IMR-90 (cell line): Measurements from ENCODE around the gene HIVEP3. TPM values are rescaled to one million over a fixed set of nuclear protein-coding genes. Genes with fewer than 3 reads are reported as not detected.
A peak's percentile ranks its signal among the peaks of the same experiment; 100 is the strongest.

ENCODE experiments used
- ATAC-seq: fragments of 200-7000 bp; cut with Tn5 transposase; 2 replicates; pipeline ENCODE4 v1.9.1; 2020; ENCODE audit warnings: low read depth, mild to moderate bottlenecking, moderate library complexity
- BruUV-seq: library from RNA; stranded (reverse); fragments of 400-500 nt; replicated peaks from 2 replicates; lab custom pipeline; 2021; lab: Mats Ljungman, UMichigan
- CTCF ChIA-PET: fragments of 300-600 bp; formaldehyde crosslinking; extraction: SDS; loops from one replicate; lab custom pipeline; 2021; ENCODE audit warnings: antibody characterized with exemption; lab: Yijun Ruan, JAX
- POLR2A ChIA-PET: fragments of 300-600 bp; sonication (Branson Sonifier 250); formaldehyde crosslinking; loops from one replicate; lab custom pipeline; 2022; ENCODE audit warnings: antibody characterized with exemption; ENCODE audit not compliant: unreplicated experiment; lab: Charles Lee
- DNase-seq: peaks from one replicate; pipeline ENCODE4 v3.0.0; 2013
- H2AFZ ChIP-seq: replicated peaks from 2 replicates; pipeline ENCODE3; 2013; ENCODE audit warnings: low read length, mild to moderate bottlenecking; ENCODE audit not compliant: poor library complexity
- H2AK5ac ChIP-seq: 2 replicates; pipeline ENCODE4 v1.6.1; 2013; ENCODE audit warnings: low read depth, low read length, inconsistent platforms
- H2AK9ac ChIP-seq: replicated peaks from 2 replicates; pipeline ENCODE3; 2013; ENCODE audit warnings: mild to moderate bottlenecking, low read depth, low read length, moderate library complexity; ENCODE audit not compliant: poor library complexity
- H2BK120ac ChIP-seq: 2 replicates; pipeline ENCODE4 v1.6.1; 2013; ENCODE audit warnings: low read depth, low read length, inconsistent platforms
- H2BK15ac ChIP-seq: 3 replicates; pipeline ENCODE4 v1.6.1; 2013; ENCODE audit warnings: low read depth, low read length, inconsistent platforms
- H2BK20ac ChIP-seq: 2 replicates; pipeline ENCODE4 v1.6.1; 2013; ENCODE audit warnings: low read depth, mild to moderate bottlenecking, inconsistent platforms, low read length, moderate library complexity
- H2BK5ac ChIP-seq: 2 replicates; pipeline ENCODE4 v1.6.1; 2013; ENCODE audit warnings: mild to moderate bottlenecking, low read depth, low read length, inconsistent platforms; ENCODE audit not compliant: poor library complexity, severe bottlenecking
- H3K14ac ChIP-seq: replicated peaks from 2 replicates; pipeline ENCODE4 v1.6.1; 2013; ENCODE audit warnings: low read depth, low read length, inconsistent platforms
- H3K18ac ChIP-seq: 2 replicates; pipeline ENCODE4 v1.6.1; 2013; ENCODE audit warnings: low read depth, low read length, control low read depth
- H3K23ac ChIP-seq: 2 replicates; pipeline ENCODE4 v1.6.1; 2013; ENCODE audit warnings: low read depth, low read length, inconsistent platforms
- H3K27ac ChIP-seq: 2 replicates; pipeline ENCODE4 v1.5.1; 2013; ENCODE audit warnings: mild to moderate bottlenecking, control low read depth, low read length; ENCODE audit not compliant: insufficient read depth
- H3K27me3 ChIP-seq: 2 replicates; pipeline ENCODE4 v1.6.1; 2013; ENCODE audit warnings: low read length; ENCODE audit not compliant: control insufficient read depth, insufficient read depth
- H3K36me3 ChIP-seq: 2 replicates; pipeline ENCODE4 v1.6.1; 2013; ENCODE audit warnings: low read length, mixed read lengths; ENCODE audit not compliant: control insufficient read depth, insufficient read depth
- H3K4ac ChIP-seq: 2 replicates; pipeline ENCODE4 v1.6.1; 2013; ENCODE audit warnings: low read depth, low read length, inconsistent platforms
- H3K4me1 ChIP-seq: 2 replicates; pipeline ENCODE4 v1.6.1; 2013; ENCODE audit warnings: low read length, mixed read lengths; ENCODE audit not compliant: control insufficient read depth, insufficient read depth
- H3K4me2 ChIP-seq: 2 replicates; pipeline ENCODE4 v1.6.1; 2013; ENCODE audit warnings: low read depth, mild to moderate bottlenecking, control low read depth, low read length, moderate library complexity
- H3K4me3 ChIP-seq: 2 replicates; pipeline ENCODE4 v1.5.1; 2013; ENCODE audit warnings: low read depth, mild to moderate bottlenecking, control low read depth, low read length, moderate library complexity; ENCODE audit not compliant: insufficient read depth
- H3K56ac ChIP-seq: 2 replicates; pipeline ENCODE4 v1.6.1; 2013; ENCODE audit warnings: low read length, inconsistent platforms; ENCODE audit not compliant: insufficient read depth; ENCODE audit errors: extremely low read depth
- H3K79me1 ChIP-seq, 2 experiments: 2 replicates each; pipeline ENCODE4 v1.6.1; 2013; ENCODE audit warnings: low read length in 2 of 2, inconsistent platforms in 1 of 2, low read depth in 1 of 2
- H3K9ac ChIP-seq: 2 replicates; pipeline ENCODE4 v1.6.1; 2013; ENCODE audit warnings: low read depth, low read length, control low read depth
- H3K9me1 ChIP-seq: 2 replicates; pipeline ENCODE4 v1.6.1; 2013; ENCODE audit warnings: low read length, inconsistent platforms; ENCODE audit not compliant: insufficient read depth
- H3K9me3 ChIP-seq: 2 replicates; pipeline ENCODE4 v1.6.1; 2013; ENCODE audit warnings: low read length; ENCODE audit not compliant: control insufficient read depth, insufficient read depth
- H4K20me1 ChIP-seq: 2 replicates; pipeline ENCODE4 v1.6.1; 2013; ENCODE audit warnings: low read length, inconsistent platforms; ENCODE audit not compliant: insufficient read depth
- H4K5ac ChIP-seq: 2 replicates; pipeline ENCODE4 v1.6.1; 2013; ENCODE audit warnings: mild to moderate bottlenecking, low read depth, low read length, control low read depth
- H4K8ac ChIP-seq, 2 experiments: 2 replicates each; pipeline ENCODE4 v1.6.1; 2013; ENCODE audit warnings: low read depth in 2 of 2, low read length in 2 of 2, control low read depth in 1 of 2, inconsistent platforms in 1 of 2
- H4K91ac ChIP-seq: 2 replicates; pipeline ENCODE4 v1.6.1; 2013; ENCODE audit warnings: low read depth, low read length, inconsistent platforms; ENCODE audit not compliant: insufficient read depth
- CHD1 ChIP-seq: IDR thresholded peaks from 2 replicates; pipeline ENCODE4 v1.6.1; 2012; ENCODE audit warnings: low read depth, low read length, improper control_type of control experiment
- RAD21 ChIP-seq: IDR thresholded peaks from 2 replicates; pipeline ENCODE4 v1.6.1; 2012; ENCODE audit warnings: low read length, improper control_type of control experiment
- RFX5 ChIP-seq: IDR thresholded peaks from 2 replicates; pipeline ENCODE4 v1.8.0; 2012; ENCODE audit warnings: low read depth, mild to moderate bottlenecking, low read length, moderate library complexity
- WGBS, 2 experiments: methylation state at CpG; one replicate each; pipeline versions ENCODE4 v1.1.5 to v1.1.7; 2013; ENCODE audit warnings: missing lambda C conversion rate in 2 of 2; ENCODE audit not compliant: insufficient read length in 1 of 2; ENCODE audit errors: extremely low coverage in 2 of 2; 5-methylcytosine and 5-hydroxymethylcytosine counted together
- dilution Hi-C: fragments of 300-500 bp; cut with HindIII; formaldehyde crosslinking; loops from one replicate; pipeline ENCODE4 v1.14.3; 2018; ENCODE audit warnings: low sequenced_read_pairs; ENCODE audit not compliant: unreplicated experiment
- in situ Hi-C: fragments of 300-500 bp; cut with MboI; formaldehyde crosslinking; loops from 3 replicates; pipeline ENCODE4 v1.14.3; 2019; ENCODE audit warnings: low sequenced_read_pairs, inconsistent platforms, mixed read lengths
- intact Hi-C: fragments of 100-400 bp; cut with micrococcal nuclease; formaldehyde crosslinking; loops from 2 replicates; pipeline ENCODE4 v1.10.0; 2022
- polyA plus RNA-seq, 3 experiments: library from polyadenylated mRNA; depleted of rRNA; stranded (reverse); fragments of >200 nt; gene quantifications; 2 replicates each; pipeline ENCODE4 v1.2.3, GENCODE V29; 2012; ENCODE audit warnings: low replicate concordance in 1 of 3
- total RNA-seq: library from RNA; depleted of rRNA; stranded (reverse); fragments of >200 nt; gene quantifications from 2 replicates; pipeline ENCODE4 v1.2.3, GENCODE V29; 2012

Gene HIVEP3
- total and polyA plus RNA-seq, 2 of the 4 experiments (the other 2 are of a cell fraction), result 1.4 to 4.0 TPM

DNA sequence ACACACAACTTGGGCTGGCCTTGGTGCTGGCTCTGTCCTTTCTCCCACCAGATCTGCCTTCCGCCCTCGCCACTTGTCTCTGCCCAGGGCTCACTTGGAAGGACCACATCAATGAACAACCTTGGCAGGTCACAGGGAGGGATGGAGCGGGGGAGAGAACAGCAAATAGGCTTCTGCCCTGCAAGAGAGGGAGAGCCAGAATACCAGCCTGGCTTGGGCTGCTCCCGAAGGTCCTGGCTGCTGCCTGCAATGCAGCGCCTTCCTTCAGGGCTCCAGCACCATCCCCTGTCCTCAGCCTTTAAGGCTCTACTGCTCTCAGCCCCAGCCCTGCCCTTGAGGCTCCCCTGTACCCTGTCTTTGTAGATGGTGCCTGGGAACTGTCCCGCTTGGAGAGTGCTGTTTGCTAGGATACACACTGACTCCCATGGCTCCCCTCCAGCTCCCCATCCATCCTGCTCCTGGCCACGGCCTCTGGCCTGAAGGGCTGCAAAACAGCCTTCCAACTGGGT is 43.8 kb downstream of the HIVEP3 start:
- no peaks in the 10 kb centered on the region for H3K9me3 ChIP-seq
- H3K56ac ChIP-seq, result no peak overlapping the region
- H4K91ac ChIP-seq, result no peak overlapping the region
- ChIA-PET CTCF (no interaction called here), POLR2A (no interaction called here)
- 60% methylated on average over 1 of the region's 7 CpGs; no CpG with 5 or more reads in 1 of the 2 experiments for WGBS, 2 experiments
- H3K36me3 ChIP-seq, result no peaks in the 10 kb centered on the region
- H3K4me3 ChIP-seq, result no peak overlapping the region
- no peak overlapping the region for H2AK9ac ChIP-seq
- no peak overlapping the region for H3K4ac ChIP-seq
- dilution Hi-C loops (no loop called here), in situ Hi-C loops (no loop called here), intact Hi-C loops (no loop called here)
- no peak overlapping the region for H3K23ac ChIP-seq
- H3K9ac ChIP-seq, result no peak overlapping the region
- DNase-seq (no peak), ATAC-seq (peak; percentile 40)
- no peak overlapping the region for H2BK15ac ChIP-seq
- no TSS peak for BruUV-seq
- no peak overlapping the region for H3K27ac ChIP-seq
- H3K79me1 ChIP-seq, result no peaks in the 10 kb centered on the region; a peak in 1 of 4 replicates
- no peak overlapping the region for H2AK5ac ChIP-seq
- peaks cover 2% of the 10 kb centered on the region; the same call in 1 of the 2 replicates for H3K9me1 ChIP-seq
- peaks cover 1% of the 10 kb centered on the region; the same call in 1 of the 2 replicates for H3K27me3 ChIP-seq
- peak overlapping the region; percentile 14 for H2AFZ ChIP-seq
- no peak overlapping the region for H4K8ac ChIP-seq
- H3K14ac ChIP-seq, result no peak overlapping the region
- H2BK5ac ChIP-seq, result no peak overlapping the region
- H2BK20ac ChIP-seq, result no peak overlapping the region
- H4K5ac ChIP-seq, result no peak overlapping the region
- no peak overlapping the region for H3K4me2 ChIP-seq
- peaks cover 4% of the 10 kb centered on the region for H3K4me1 ChIP-seq
- no peak overlapping the region for H3K18ac ChIP-seq
- TF ChIP-seq RAD21 (no peak), RFX5 (no peak), CHD1 (no peak)
- H4K20me1 ChIP-seq, result no peaks in the 10 kb centered on the region
- no peak overlapping the region for H2BK120ac ChIP-seq
